Activated naive CD4-positive, alpha-beta T cell treated with anti-CD3 and anti-CD28 coated beads, Interleukin-2, amount 50 U/mL, for 72 hours (primary cell): ENCODE measurements around the gene KLHL42. TPM values are rescaled to one million over a fixed set of nuclear protein-coding genes. Genes with fewer than 3 reads are reported as not detected.
"Not testable (repeated sequence)": the region's sequence is repeated elsewhere in the genome, so short reads cannot be mapped to it uniquely, and the experiment has no call there.

Experiments used
- ATAC-seq, 2 donors: fragments of 150-1000 bp; cut with Tn5 transposase; 2 replicates each; pipeline ENCODE4 v1.10.0; 2021; ENCODE audit warnings: mild to moderate bottlenecking in 2 of 2, moderate library complexity in 2 of 2
- DNase-seq, 2 donors: peaks; one replicate each; pipeline ENCODE4 v3.0.0; 2021 to 2022; ENCODE audit warnings: low spot score in 2 of 2
- H3K27ac Mint-ChIP-seq, 2 donors: one replicate each; pipeline ENCODE4 v1.8.0; 2022; ENCODE audit warnings: mild to moderate bottlenecking in 2 of 2, mixed read lengths in 2 of 2
- H3K36me3 Mint-ChIP-seq, 2 donors: one replicate each; pipeline ENCODE4 v1.8.0; 2022; ENCODE audit warnings: mixed read lengths in 2 of 2
- H3K9me3 Mint-ChIP-seq, 2 donors: one replicate each; pipeline ENCODE4 v1.8.0; 2022; ENCODE audit warnings: mixed read lengths in 2 of 2
- total RNA-seq, 2 donors: library from RNA; stranded (reverse); gene quantifications; one replicate each; pipeline ENCODE4 v1.2.3, GENCODE V29; 2022

KLHL42 gene
- total RNA-seq, 2 donors from 2014 or later = 7.1 to 14.3 TPM

GRCh38 chr12:27823038-27823437, 43.0 kb downstream of the KLHL42 start:
- peak overlapping the region; percentile 71 to 98 for H3K27ac Mint-ChIP-seq
- DNase-seq = no peak
- H3K36me3 Mint-ChIP-seq = no peaks in the 10 kb centered on the region

DNA sequence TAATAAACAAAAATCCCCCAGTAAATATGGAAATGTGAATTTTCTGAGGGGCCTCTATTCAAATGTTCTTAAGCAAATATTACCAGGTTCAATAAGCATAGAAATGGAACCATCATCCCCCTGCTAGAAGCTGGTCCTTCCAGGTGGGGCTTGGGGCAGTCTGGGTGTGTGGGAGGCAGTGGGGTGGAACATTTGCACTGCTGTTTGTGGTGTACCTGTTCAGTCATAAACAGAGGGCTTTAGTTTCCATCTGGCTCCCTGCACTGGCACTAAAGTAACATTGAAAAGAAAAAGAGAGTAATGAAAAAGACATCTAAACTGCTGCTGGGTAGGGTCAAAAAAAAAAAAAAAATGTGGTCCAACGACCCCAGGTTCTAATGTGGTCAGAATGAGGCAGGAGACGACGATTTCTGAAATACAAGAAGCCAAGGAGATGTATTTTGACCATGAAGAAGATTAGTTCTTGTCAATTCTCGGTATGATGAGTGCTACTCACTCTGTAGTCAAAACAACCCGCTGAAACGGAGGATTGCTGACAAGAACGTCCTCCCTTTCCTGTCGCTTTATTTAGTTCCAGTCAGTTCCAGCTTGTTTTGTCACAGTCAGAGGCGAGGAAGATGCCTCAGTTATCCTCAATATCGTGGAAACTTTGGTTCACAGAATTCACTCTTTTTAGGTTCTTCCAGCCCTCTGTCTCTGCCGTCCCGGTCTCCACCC, 44.3 kb downstream of the KLHL42 start:
- peak in 1 of 2 donors; percentile 35 for ATAC-seq
- Mint-ChIP-seq H3K27ac (peak overlapping the region; percentile 71 to 84), H3K9me3 (no peaks in the 10 kb centered on the region), H3K36me3 (no peaks in the 10 kb centered on the region)
- peak in 1 of 2 donors; percentile 28 for DNase-seq

More at GRCh38 chr12:27823038-27823437, 43.0 kb downstream of the KLHL42 start:
- ATAC-seq = no peak
- no peaks in the 10 kb centered on the region for H3K9me3 Mint-ChIP-seq

DNA sequence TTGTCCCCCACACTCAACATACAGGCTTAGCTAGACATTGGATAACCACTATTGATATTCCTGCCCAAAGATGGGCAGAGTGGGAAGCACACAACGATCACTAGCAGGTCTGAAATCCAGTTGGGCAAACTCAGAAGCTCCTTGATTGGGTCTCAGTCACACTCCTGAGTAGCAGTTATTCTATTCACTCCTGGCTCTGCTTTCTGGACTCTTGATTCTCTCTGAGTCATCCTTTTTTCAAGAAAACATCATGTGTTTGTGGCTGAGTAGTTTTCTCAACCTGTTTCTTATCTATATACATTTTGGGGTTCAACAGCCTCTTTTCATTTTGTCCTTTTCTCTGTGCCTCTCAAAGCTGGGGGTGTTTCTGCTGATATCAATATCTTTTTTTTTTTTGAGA, 46.0 kb downstream of the KLHL42 start:
- no peaks in the 10 kb centered on the region for H3K9me3 Mint-ChIP-seq
- no peaks in the 10 kb centered on the region for H3K36me3 Mint-ChIP-seq
- DNase-seq = no peak
- ATAC-seq = no peak
- H3K27ac Mint-ChIP-seq = no peak overlapping the region

- ATAC-seq (no peak), DNase-seq (no peak)
- H3K36me3 Mint-ChIP-seq = no peaks in the 10 kb centered on the region
- no peaks in the 10 kb centered on the region for H3K9me3 Mint-ChIP-seq
- no peak overlapping the region for H3K27ac Mint-ChIP-seq
These were observed 48.2 kb downstream of the KLHL42 start for GRCh38 chr12:27828196-27828595.

DNA sequence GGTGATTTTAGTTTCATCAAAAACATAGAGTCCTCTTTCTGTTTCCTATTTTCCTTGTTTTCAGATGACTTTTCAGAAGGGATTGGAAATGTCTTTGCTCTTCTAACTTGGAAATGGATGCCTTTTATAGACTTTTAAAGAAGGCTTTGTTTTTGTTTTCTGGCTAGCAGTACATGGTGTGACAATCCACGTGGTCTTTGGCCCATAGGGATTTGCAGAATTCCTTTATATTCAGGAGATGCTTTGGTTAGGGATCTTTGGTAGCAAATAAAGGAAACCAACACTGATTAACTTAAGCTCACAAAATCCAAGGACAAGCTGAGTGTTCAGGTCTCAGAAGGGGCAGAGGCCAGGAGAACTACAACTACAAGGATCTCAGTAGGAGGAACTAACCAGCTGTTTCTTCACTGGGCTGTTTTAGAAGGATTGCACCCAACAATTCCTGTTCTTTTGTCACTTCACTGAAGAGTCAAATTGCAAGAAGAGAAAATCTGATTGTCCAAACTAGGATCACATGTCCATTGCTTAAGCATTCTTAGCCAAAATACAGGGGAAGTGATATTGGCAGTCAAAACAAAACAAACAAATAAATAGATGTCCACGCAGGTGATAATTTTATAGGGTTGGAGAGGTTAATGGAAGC, 58.6 kb downstream of the KLHL42 start:
- ATAC-seq (no peak), DNase-seq (no peak)
- Mint-ChIP-seq H3K36me3 (no peaks in the 10 kb centered on the region), H3K27ac (no peak overlapping the region), H3K9me3 (peaks cover 0 to 5% of the 10 kb centered on the region in 2 donors)

- DNase-seq = no peak
- Mint-ChIP-seq H3K36me3 (no peaks in the 10 kb centered on the region), H3K9me3 (no peaks in the 10 kb centered on the region), H3K27ac (no peak overlapping the region)
- ATAC-seq = no peak
These were observed 60.4 kb downstream of the KLHL42 start for GRCh38 chr12:27840229-27840999.

DNA sequence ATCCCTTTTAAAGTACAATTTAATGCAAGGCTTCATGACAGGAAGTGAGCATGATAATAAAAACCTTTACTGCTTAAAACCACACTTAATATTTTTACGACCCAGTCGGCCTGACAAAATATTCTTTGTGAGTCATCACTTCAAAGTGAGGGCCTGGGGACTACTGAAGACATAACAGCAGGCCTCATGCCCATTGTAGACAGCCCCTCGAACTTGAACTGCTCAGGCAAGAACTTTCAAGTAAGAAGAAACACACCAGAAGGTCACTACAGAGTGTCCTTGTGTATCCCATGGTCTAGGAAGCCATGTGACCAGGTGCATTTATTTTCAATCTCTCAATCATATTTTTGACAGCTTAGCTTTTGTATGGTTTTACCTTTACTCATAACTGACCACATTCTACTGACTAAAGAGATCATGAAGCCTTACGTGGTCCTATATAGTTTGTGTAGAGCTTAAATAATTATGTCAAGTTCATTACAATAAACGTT, 61.4 kb downstream of the KLHL42 start:
- no peaks in the 10 kb centered on the region for H3K9me3 Mint-ChIP-seq

GRCh38 chr12:27843714-27844245, 63.7 kb downstream of the KLHL42 start:
- no peak for DNase-seq
- no peaks in the 10 kb centered on the region for H3K9me3 Mint-ChIP-seq
- no peaks in the 10 kb centered on the region for H3K36me3 Mint-ChIP-seq
- H3K27ac Mint-ChIP-seq = no peak overlapping the region
- no peak for ATAC-seq

More for the DNA sequence above, 61.4 kb downstream of the KLHL42 start:
- ATAC-seq (no peak), DNase-seq (no peak)
- Mint-ChIP-seq H3K27ac (no peak overlapping the region), H3K36me3 (no peaks in the 10 kb centered on the region)

DNA sequence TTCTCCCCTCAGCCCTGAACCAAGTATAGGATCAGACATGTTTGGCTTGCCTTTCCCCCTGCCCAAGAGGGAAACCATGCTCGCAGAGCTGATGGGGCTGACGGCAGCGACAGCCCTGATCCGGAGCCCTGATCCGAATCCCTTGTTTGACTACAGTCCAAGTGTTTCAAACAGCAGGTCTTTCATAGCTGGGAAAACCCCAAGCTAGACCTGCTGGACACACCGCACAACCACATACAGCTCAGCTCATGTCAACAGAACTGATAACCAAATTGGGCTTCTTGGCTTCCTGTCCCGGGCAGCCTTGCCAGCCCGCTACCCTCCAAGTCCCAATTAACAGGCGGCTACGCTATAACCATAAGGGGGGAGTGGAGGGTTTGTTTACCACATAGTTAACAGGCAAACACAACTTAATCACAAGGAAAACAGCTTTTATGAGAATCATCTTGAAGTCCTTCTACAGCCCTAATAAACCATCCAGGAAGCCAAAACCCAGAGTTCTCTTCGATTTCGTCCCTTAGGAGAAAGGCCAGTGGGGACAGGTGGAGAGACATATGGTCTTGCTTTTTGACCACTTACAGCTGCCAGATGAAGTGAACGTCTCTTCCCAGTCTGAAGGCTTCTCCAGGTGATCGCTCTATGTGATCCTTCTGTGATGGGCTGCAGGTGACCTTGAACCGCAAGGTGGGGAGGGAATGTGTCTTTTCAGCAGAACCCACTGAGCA, 64.5 kb downstream of the KLHL42 start:
- H3K36me3 Mint-ChIP-seq = peaks cover 0 to 7% of the 10 kb centered on the region in 2 donors
- no peak for ATAC-seq
- no peak overlapping the region for H3K27ac Mint-ChIP-seq
- H3K9me3 Mint-ChIP-seq = peaks cover 5 to 7% of the 10 kb centered on the region in 2 donors
- no peak for DNase-seq

- no peak for ATAC-seq
- peaks cover 0 to 14% of the 10 kb centered on the region in 2 donors for H3K36me3 Mint-ChIP-seq
These were observed 65.2 kb downstream of the KLHL42 start for GRCh38 chr12:27845187-27845586.

GRCh38 chr12:27845706-27846105, 65.7 kb downstream of the KLHL42 start:
- peaks cover 9 to 12% of the 10 kb centered on the region in 2 donors for H3K9me3 Mint-ChIP-seq
- not testable (repeated sequence) for DNase-seq, ATAC-seq, H3K27ac Mint-ChIP-seq
- H3K36me3 Mint-ChIP-seq = peaks cover 0 to 19% of the 10 kb centered on the region in 2 donors

More at GRCh38 chr12:27845187-27845586, 65.2 kb downstream of the KLHL42 start:
- Mint-ChIP-seq H3K27ac (no peak overlapping the region), H3K9me3 (peaks cover 9 to 12% of the 10 kb centered on the region in 2 donors)
- no peak for DNase-seq

GRCh38 chr12:27847293-27847692, 67.3 kb downstream of the KLHL42 start:
- not testable (repeated sequence) for H3K27ac Mint-ChIP-seq, ATAC-seq, DNase-seq
- Mint-ChIP-seq H3K36me3 (peaks cover 0 to 19% of the 10 kb centered on the region in 2 donors), H3K9me3 (peaks cover 9 to 12% of the 10 kb centered on the region in 2 donors)

DNA sequence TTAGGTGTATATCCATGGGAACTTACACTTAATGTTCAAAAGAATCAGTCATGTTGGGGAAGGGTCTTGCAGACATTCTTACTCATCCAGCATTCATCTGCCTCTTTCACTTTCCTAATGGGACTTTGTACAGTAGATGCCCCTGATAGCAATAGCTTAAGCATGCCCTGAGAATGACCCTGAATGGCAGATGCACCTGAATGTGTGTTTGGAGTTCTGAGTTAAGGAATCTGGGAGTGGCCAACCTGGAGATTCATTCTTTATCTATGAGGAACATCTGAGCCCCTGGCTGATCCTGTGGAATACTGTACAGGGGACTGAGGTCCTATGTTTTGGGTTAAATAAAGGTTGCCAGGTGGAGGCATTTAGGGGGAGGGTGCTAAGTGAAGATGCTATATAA, 71.3 kb downstream of the KLHL42 start:
- H3K9me3 Mint-ChIP-seq = peaks cover 9 to 12% of the 10 kb centered on the region in 2 donors
- peaks cover 0 to 19% of the 10 kb centered on the region in 2 donors for H3K36me3 Mint-ChIP-seq
- DNase-seq (no peak), ATAC-seq (no peak)
- H3K27ac Mint-ChIP-seq = no peak overlapping the region

DNA sequence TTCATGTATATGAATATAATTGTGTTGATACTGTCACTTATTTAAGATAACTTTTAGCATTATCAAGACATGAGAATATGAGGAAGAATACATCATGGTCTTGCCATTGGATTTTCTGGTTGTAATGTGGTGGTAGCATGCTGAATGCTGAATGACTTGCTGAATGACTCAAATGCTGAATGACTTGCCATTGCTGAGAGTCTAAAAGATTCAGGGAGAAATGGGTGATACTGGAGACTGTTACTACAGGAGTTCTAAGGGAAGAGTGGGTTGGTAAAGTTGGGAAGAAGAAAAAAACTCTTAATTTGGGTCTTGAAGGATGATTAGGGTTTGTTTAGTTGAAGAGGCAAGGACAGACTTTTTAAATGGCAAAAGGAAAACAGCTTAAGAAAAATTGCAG, 72.1 kb downstream of the KLHL42 start:
- Mint-ChIP-seq H3K27ac (no peak overlapping the region), H3K36me3 (peaks cover 0 to 19% of the 10 kb centered on the region in 2 donors), H3K9me3 (peaks cover 9 to 12% of the 10 kb centered on the region in 2 donors)
- ATAC-seq = no peak
- DNase-seq = no peak
